ENCODE data around the gene HIRA. TPM values are rescaled to one million over a fixed set of nuclear protein-coding genes. Genes with fewer than 3 reads are reported as not detected.

Gene HIRA
- total RNA-seq, 1 experiment from 2014 or later: 50.6 TPM

DNA sequence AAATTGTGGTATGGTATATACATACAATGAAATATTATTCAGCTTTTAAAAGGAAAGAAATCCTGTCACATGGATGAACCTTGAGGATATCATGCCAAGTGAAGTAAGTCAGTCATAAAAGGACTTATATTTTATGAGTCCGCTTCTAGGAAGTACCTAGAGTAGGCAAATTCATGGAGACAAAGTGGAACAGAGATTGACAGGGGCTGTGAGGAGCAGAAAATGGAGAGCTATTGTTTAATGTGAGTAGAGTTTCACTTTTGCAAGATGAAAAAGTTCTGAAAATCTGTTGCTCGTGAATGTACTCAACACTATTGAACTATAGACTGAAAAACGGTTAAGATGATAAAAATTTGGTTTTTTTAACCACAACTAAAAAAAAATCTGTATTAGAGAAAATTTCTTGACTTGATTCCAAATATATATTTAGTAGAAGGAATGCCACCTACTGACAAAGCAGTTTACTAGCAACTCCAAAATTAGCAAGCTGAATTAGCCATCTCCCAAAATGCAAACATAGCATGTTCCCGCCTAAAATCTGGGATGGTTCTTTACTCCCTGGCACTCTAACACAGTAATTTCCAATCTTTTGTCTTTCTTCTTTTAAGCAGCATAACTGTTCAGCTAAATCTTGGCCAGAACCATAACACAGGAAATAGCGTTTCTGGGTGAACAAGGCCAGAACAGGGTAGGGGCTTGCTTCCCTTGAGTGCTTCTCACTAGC lies 46.0 kb upstream of the HIRA start:
- intact Hi-C loops (cut with micrococcal nuclease; ENCODE audit: unreplicated experiment): loop anchor here (2.0 kb wide), 1 partner anchor 45 kb away; the partner anchor contains the start of gene MRPL40

GRCh38 chr22:19476023-19476422 lies 44.5 kb upstream of the HIRA start:
- Histone ChIP-seq H3K27me3 (replicated peaks; ENCODE audit: insufficient read depth, low read depth, low read length, poor library complexity) (no peaks in the 10 kb centered on the region), H3K4me1 (ENCODE audit: insufficient read depth, low read length, poor library complexity, severe bottlenecking) (peaks cover 9% of the 10 kb centered on the region), H3K27ac (ENCODE audit: low read depth, low read length, poor library complexity, severe bottlenecking) (no peak overlapping the region), H3K4me3 (ENCODE audit: low read depth, low read length, poor library complexity, severe bottlenecking) (no peak overlapping the region), H3K36me3 (ENCODE audit: insufficient read depth, low read length, poor library complexity, severe bottlenecking) (peaks cover 32% of the 10 kb centered on the region), H3K9me3 (ENCODE audit: low read depth, low read length, poor library complexity, severe bottlenecking) (no peaks in the 10 kb centered on the region)
- TF ChIP-seq CTCF (conservative IDR thresholded peaks at IDR 0.05; ENCODE audit: low read depth, low read length): no peak
- no peak for TF ChIP-seq EZH2 (IDR thresholded peaks at IDR 0.05; ENCODE audit: borderline replicate concordance, low read depth, low read length, poor library complexity, severe bottlenecking)
- POLR2A ChIA-PET (ENCODE audit: low non-redundant PET): interaction anchor here (0.6 kb wide), 1 partner anchor 25 kb away, joined by 3 read pairs; no protein-coding TSS in a partner anchor
- CTCF ChIA-PET: no interaction called here
- DNase-seq (ENCODE audit: low spot score): no peak
- intact Hi-C loops (cut with micrococcal nuclease; ENCODE audit: unreplicated experiment): no loop called here
- no TSS peak for BruUV-seq (replicated peaks)

More for the DNA sequence above, 46.0 kb upstream of the HIRA start:
- peak; percentile 44 for TF ChIP-seq CTCF (conservative IDR thresholded peaks at IDR 0.05; ENCODE audit: low read depth, low read length)
- no peak for TF ChIP-seq EZH2 (IDR thresholded peaks at IDR 0.05; ENCODE audit: borderline replicate concordance, low read depth, low read length, poor library complexity, severe bottlenecking)
- CTCF ChIA-PET: no interaction called here
- Histone ChIP-seq H3K9me3 (ENCODE audit: low read depth, low read length, poor library complexity, severe bottlenecking) (no peaks in the 10 kb centered on the region), H3K36me3 (ENCODE audit: insufficient read depth, low read length, poor library complexity, severe bottlenecking) (peaks cover 26% of the 10 kb centered on the region), H3K27me3 (replicated peaks; ENCODE audit: insufficient read depth, low read depth, low read length, poor library complexity) (no peaks in the 10 kb centered on the region), H3K4me3 (ENCODE audit: low read depth, low read length, poor library complexity, severe bottlenecking) (peak overlapping the region; percentile 75), H3K27ac (ENCODE audit: low read depth, low read length, poor library complexity, severe bottlenecking) (peak overlapping the region; percentile 99), H3K4me1 (ENCODE audit: insufficient read depth, low read length, poor library complexity, severe bottlenecking) (peaks cover 9% of the 10 kb centered on the region)
- peak; percentile 28 for DNase-seq (ENCODE audit: low spot score)
- BruUV-seq (replicated peaks): TSS peak; percentile 42
- POLR2A ChIA-PET (ENCODE audit: low non-redundant PET): no interaction called here

DNA sequence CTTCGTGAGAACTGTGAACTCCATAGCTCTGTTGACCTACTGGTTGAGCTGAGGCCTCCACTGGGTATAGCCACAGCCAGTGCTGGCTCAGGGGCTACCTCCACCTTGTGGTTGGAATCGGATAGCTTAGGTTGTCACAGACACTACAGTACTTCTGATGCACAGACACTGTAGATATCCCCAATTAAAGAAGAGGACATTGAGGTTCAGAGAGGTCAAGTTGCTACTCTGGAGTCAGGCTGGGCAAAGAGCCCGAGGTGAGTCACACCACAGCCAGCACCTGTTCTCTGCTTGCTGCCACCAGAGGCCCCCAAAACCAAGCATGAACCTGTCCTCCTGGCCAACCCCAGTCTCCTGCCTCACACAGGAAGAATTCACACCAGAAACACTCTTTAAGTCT lies 42.0 kb upstream of the HIRA start:
- no peaks in the 10 kb centered on the region for H3K27me3 ChIP-seq (replicated peaks; ENCODE audit: insufficient read depth, low read depth, low read length, poor library complexity)
- TF ChIP-seq EZH2 (IDR thresholded peaks at IDR 0.05; ENCODE audit: borderline replicate concordance, low read depth, low read length, poor library complexity, severe bottlenecking): no peak
- no peak for TF ChIP-seq CTCF (conservative IDR thresholded peaks at IDR 0.05; ENCODE audit: low read depth, low read length)
- ChIA-PET CTCF (no interaction called here), POLR2A (ENCODE audit: low non-redundant PET) (no interaction called here)
- no peak overlapping the region for H3K27ac ChIP-seq (ENCODE audit: low read depth, low read length, poor library complexity, severe bottlenecking)
- no peak for DNase-seq (ENCODE audit: low spot score)
- peaks cover 9% of the 10 kb centered on the region for H3K4me1 ChIP-seq (ENCODE audit: insufficient read depth, low read length, poor library complexity, severe bottlenecking)
- no peak overlapping the region for H3K4me3 ChIP-seq (ENCODE audit: low read depth, low read length, poor library complexity, severe bottlenecking)
- H3K36me3 ChIP-seq (ENCODE audit: insufficient read depth, low read length, poor library complexity, severe bottlenecking): peaks cover 54% of the 10 kb centered on the region
- BruUV-seq (replicated peaks): no TSS peak
- H3K9me3 ChIP-seq (ENCODE audit: low read depth, low read length, poor library complexity, severe bottlenecking): no peaks in the 10 kb centered on the region
- intact Hi-C loops (cut with micrococcal nuclease; ENCODE audit: unreplicated experiment): no loop called here
